GM23338 (cell line): Measurements from ENCODE around the gene BNIP1. TPM values are rescaled to one million over a fixed set of nuclear protein-coding genes. Genes with fewer than 3 reads are reported as not detected.

Experiments
- ATAC-seq: fragments of 200-7000 bp; cut with Tn5 transposase; 3 replicates; pipeline ENCODE4 v1.9.1; 2020
- DNase-seq: peaks from one replicate; pipeline ENCODE4 v3.0.0-alpha.2; 2015; ENCODE audit warnings: low spot score
- H2AFZ ChIP-seq: fragments of 200-600 bp; sonication (generic); 2 replicates; pipeline ENCODE4 v1.8.0; 2016; ENCODE audit warnings: antibody characterized with exemption, mild to moderate bottlenecking, moderate library complexity
- H3F3A ChIP-seq: fragments of 200-600 bp; sonication (generic); replicated peaks from 2 replicates; pipeline ENCODE4 v1.8.0; 2017; ENCODE audit warnings: antibody characterized with exemption, mixed run types, low read depth
- H3K27ac ChIP-seq: fragments of 200-600 bp; sonication (generic); 2 replicates; pipeline ENCODE4 v1.6.1; 2016; ENCODE audit warnings: low read depth
- H3K27me3 ChIP-seq: fragments of 200-600 bp; sonication (generic); 2 replicates; pipeline ENCODE4 v1.8.0; 2016; ENCODE audit warnings: mild to moderate bottlenecking, mixed run types, moderate library complexity; ENCODE audit not compliant: insufficient read depth
- H3K36me3 ChIP-seq: fragments of 200-600 bp; sonication (generic); 2 replicates; pipeline ENCODE4 v1.8.0; 2016; ENCODE audit warnings: mild to moderate bottlenecking; ENCODE audit not compliant: insufficient read depth
- H3K4me1 ChIP-seq: fragments of 200-600 bp; sonication (generic); 2 replicates; pipeline ENCODE4 v1.8.0; 2016; ENCODE audit warnings: mild to moderate bottlenecking, moderate library complexity; ENCODE audit not compliant: insufficient read depth
- H3K4me2 ChIP-seq: fragments of 200-600 bp; sonication (generic); 2 replicates; pipeline ENCODE4 v1.7.1; 2017; ENCODE audit warnings: mixed run types
- H3K4me3 ChIP-seq: fragments of 200-600 bp; sonication (generic); 2 replicates; pipeline ENCODE4 v1.6.1; 2016; ENCODE audit warnings: mixed run types
- H3K79me2 ChIP-seq: fragments of 200-600 bp; sonication (generic); replicated peaks from 2 replicates; pipeline ENCODE4 v1.8.0; 2017; ENCODE audit warnings: mild to moderate bottlenecking; ENCODE audit not compliant: insufficient read depth
- H3K9me2 ChIP-seq: fragments of 200-600 bp; sonication (generic); 2 replicates; pipeline ENCODE4 v1.8.0; 2017; ENCODE audit not compliant: insufficient read depth
- H4K20me1 ChIP-seq: fragments of 200-600 bp; sonication (generic); replicated peaks from 2 replicates; pipeline ENCODE4 v1.8.0; 2017; ENCODE audit warnings: mild to moderate bottlenecking; ENCODE audit not compliant: insufficient read depth
- H3K27ac Mint-ChIP-seq: 2 replicates; pipeline ENCODE4 v1.8.0; 2020; ENCODE audit warnings: inconsistent platforms, mild to moderate bottlenecking, moderate library complexity, mixed read lengths
- H3K27me3 Mint-ChIP-seq: 3 replicates; pipeline ENCODE4 v1.8.0; 2022; ENCODE audit warnings: low read depth, mild to moderate bottlenecking, moderate library complexity, mixed read lengths, inconsistent platforms; ENCODE audit not compliant: insufficient read depth, poor library complexity
- H3K36me3 Mint-ChIP-seq: 3 replicates; pipeline ENCODE4 v1.8.0; 2021; ENCODE audit warnings: low read depth, mild to moderate bottlenecking, inconsistent platforms, moderate library complexity, mixed read lengths
- H3K4me1 Mint-ChIP-seq: 3 replicates; pipeline ENCODE4 v1.8.0; 2020; ENCODE audit warnings: mild to moderate bottlenecking, inconsistent platforms, mixed read lengths
- H3K4me3 Mint-ChIP-seq: 3 replicates; pipeline ENCODE4 v1.8.0; 2021; ENCODE audit warnings: moderate library complexity, mild to moderate bottlenecking, inconsistent platforms, mixed read lengths
- H3K9me3 Mint-ChIP-seq: 3 replicates; pipeline ENCODE4 v1.8.0; 2020; ENCODE audit warnings: moderate library complexity, mild to moderate bottlenecking, inconsistent platforms, mixed read lengths
- CREB1 ChIP-seq: fragments of 250-450 bp; sonication (Bioruptor Pico); IDR thresholded peaks from 2 replicates; pipeline ENCODE4 v1.5.0; 2020; ENCODE audit warnings: low read depth, mild to moderate bottlenecking, moderate library complexity
- ETS1 ChIP-seq: IDR thresholded peaks from 2 replicates; pipeline ENCODE4 v1.6.1; 2016; ENCODE audit warnings: antibody characterized with exemption
- EZH2 ChIP-seq: fragments of 200-600 bp; sonication (generic); IDR thresholded peaks from one replicate; pipeline ENCODE4 v1.8.0; 2017; ENCODE audit warnings: antibody characterized with exemption, mild to moderate bottlenecking, low read depth; ENCODE audit not compliant: unreplicated experiment
- EZH2phosphoT487 ChIP-seq: fragments of 200-600 bp; sonication (generic); IDR thresholded peaks from one replicate; pipeline ENCODE4 v1.8.1; 2018; ENCODE audit warnings: antibody characterized with exemption; ENCODE audit not compliant: unreplicated experiment
- JUNB ChIP-seq: IDR thresholded peaks from one replicate; pipeline ENCODE4 v1.6.1; 2016; ENCODE audit warnings: antibody characterized with exemption; ENCODE audit not compliant: unreplicated experiment
- NANOG ChIP-seq: IDR thresholded peaks from 2 replicates; pipeline ENCODE4 v1.6.1; 2016; ENCODE audit warnings: antibody characterized with exemption, borderline replicate concordance
- POLR2AphosphoS5 ChIP-seq: IDR thresholded peaks from 2 replicates; pipeline ENCODE4 v1.6.1; 2016; ENCODE audit warnings: antibody characterized with exemption, low read depth
- STAT1 ChIP-seq: IDR thresholded peaks from one replicate; pipeline ENCODE4 v1.6.1; 2016; ENCODE audit warnings: antibody characterized with exemption; ENCODE audit not compliant: unreplicated experiment
- ZNF114 ChIP-seq: fragments of 250-450 bp; sonication (Bioruptor Pico); IDR thresholded peaks from 2 replicates; pipeline ENCODE4 v1.5.0; 2020; ENCODE audit warnings: mild to moderate bottlenecking, moderate library complexity
- ZNF331 ChIP-seq: fragments of 250-450 bp; sonication (Bioruptor Pico); IDR thresholded peaks from 2 replicates; pipeline ENCODE4 v1.5.0; 2020; ENCODE audit warnings: low read depth, mild to moderate bottlenecking, moderate library complexity
- ZNF462 ChIP-seq: fragments of 250-450 bp; sonication (Bioruptor Pico); IDR thresholded peaks from 2 replicates; pipeline ENCODE4 v1.5.0; 2020; ENCODE audit warnings: mild to moderate bottlenecking, moderate library complexity
- polyA plus RNA-seq: library from polyadenylated mRNA; unstranded; fragments of >200 nt; fragmentation: Nextera tagmentation; extraction: Ambion mirVana; gene quantifications from 2 replicates; pipeline ENCODE4 v1.2.1, GENCODE V29; 2016
- total RNA-seq: library from RNA; depleted of rRNA; stranded (reverse); fragments of >200 nt; shearing (Covaris generic); gene quantifications from 2 replicates; pipeline ENCODE4 v1.2.3, GENCODE V29; 2014
- TF ChIP-seq, protein P1 (sequence below), 2 experiments: fragments of 200-600 bp in 1 of 2; sonication (generic) in 1 of 2; conservative IDR thresholded peaks; 2 replicates each; pipeline versions ENCODE4 v1.5.1 to v1.6.1; 2016 to 2017; ENCODE audit warnings: antibody characterized with exemption in 2 of 2, low read depth in 2 of 2, mild to moderate bottlenecking in 2 of 2, moderate library complexity in 1 of 2
- TF ChIP-seq, protein P2 (sequence below): IDR thresholded peaks from one replicate; pipeline ENCODE4 v1.6.1; 2018; ENCODE audit warnings: antibody characterized with exemption; ENCODE audit not compliant: unreplicated experiment

BNIP1 gene
- total and polyA plus RNA-seq, 2 experiments from 2014 or later, result 12.1 to 17.0 TPM

DNA sequence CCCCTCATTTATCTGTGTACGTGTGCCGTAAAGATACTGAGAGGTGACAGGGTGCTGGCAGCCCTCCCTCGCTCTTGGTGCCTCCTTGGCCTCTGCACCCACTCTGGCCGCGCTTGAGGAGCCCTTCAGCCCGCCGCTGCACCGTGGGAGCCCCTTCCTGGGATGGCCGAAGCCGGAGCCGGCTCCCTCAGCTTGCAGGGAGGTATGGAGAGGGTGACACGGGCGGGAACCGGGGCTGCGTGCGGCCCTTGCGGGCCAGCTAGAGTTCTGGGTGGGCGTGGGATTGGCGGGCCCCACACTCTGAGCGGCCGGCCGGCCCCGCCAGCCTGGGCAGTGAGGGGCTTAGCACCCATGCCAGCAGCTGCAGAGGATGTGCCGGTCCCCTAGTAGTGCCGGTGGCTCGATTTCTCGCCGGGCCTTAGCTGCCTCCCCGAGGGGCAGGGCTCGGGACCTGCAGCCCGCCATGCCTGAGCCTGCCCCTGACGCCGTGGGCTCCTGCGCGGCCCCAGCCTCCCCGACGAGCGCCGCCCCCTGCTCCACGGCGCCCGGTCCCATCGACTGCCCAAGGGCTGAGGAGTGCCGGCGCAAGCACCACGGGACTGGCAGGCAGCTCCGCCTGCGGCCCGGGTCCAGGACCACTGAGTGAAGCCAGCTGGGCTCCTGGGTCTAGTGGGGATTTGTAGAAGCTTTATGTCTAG, 69.1 kb downstream of the BNIP1 start:
- no peak for TF ChIP-seq EZH2
- TF ChIP-seq JUNB, result no peak
- TF ChIP-seq, protein P1, sequence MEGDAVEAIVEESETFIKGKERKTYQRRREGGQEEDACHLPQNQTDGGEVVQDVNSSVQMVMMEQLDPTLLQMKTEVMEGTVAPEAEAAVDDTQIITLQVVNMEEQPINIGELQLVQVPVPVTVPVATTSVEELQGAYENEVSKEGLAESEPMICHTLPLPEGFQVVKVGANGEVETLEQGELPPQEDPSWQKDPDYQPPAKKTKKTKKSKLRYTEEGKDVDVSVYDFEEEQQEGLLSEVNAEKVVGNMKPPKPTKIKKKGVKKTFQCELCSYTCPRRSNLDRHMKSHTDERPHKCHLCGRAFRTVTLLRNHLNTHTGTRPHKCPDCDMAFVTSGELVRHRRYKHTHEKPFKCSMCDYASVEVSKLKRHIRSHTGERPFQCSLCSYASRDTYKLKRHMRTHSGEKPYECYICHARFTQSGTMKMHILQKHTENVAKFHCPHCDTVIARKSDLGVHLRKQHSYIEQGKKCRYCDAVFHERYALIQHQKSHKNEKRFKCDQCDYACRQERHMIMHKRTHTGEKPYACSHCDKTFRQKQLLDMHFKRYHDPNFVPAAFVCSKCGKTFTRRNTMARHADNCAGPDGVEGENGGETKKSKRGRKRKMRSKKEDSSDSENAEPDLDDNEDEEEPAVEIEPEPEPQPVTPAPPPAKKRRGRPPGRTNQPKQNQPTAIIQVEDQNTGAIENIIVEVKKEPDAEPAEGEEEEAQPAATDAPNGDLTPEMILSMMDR (conservative IDR thresholded peaks at IDR 0.05; ENCODE audit: low read depth in 2 of 2), result no peak
- no peak for TF ChIP-seq ETS1
- no peak for TF ChIP-seq ZNF331 (CRISPR knock-in tag)
- no peak for TF ChIP-seq ZNF114
- no peak for TF ChIP-seq NANOG
- TF ChIP-seq EZH2phosphoT487, result no peak
- TF ChIP-seq, protein P2, sequence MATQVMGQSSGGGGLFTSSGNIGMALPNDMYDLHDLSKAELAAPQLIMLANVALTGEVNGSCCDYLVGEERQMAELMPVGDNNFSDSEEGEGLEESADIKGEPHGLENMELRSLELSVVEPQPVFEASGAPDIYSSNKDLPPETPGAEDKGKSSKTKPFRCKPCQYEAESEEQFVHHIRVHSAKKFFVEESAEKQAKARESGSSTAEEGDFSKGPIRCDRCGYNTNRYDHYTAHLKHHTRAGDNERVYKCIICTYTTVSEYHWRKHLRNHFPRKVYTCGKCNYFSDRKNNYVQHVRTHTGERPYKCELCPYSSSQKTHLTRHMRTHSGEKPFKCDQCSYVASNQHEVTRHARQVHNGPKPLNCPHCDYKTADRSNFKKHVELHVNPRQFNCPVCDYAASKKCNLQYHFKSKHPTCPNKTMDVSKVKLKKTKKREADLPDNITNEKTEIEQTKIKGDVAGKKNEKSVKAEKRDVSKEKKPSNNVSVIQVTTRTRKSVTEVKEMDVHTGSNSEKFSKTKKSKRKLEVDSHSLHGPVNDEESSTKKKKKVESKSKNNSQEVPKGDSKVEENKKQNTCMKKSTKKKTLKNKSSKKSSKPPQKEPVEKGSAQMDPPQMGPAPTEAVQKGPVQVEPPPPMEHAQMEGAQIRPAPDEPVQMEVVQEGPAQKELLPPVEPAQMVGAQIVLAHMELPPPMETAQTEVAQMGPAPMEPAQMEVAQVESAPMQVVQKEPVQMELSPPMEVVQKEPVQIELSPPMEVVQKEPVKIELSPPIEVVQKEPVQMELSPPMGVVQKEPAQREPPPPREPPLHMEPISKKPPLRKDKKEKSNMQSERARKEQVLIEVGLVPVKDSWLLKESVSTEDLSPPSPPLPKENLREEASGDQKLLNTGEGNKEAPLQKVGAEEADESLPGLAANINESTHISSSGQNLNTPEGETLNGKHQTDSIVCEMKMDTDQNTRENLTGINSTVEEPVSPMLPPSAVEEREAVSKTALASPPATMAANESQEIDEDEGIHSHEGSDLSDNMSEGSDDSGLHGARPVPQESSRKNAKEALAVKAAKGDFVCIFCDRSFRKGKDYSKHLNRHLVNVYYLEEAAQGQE, result no peak
- no peak for TF ChIP-seq CREB1
- no peak for TF ChIP-seq ZNF462 (CRISPR knock-in tag)
- TF ChIP-seq POLR2AphosphoS5, result no peak
- TF ChIP-seq STAT1, result no peak
- no peaks in the 10 kb centered on the region for H4K20me1 ChIP-seq
- Mint-ChIP-seq H3K27me3 (peaks cover 13% of the 10 kb centered on the region), H3K4me3 (no peak overlapping the region), H3K27ac (no peak overlapping the region), H3K36me3 (no peaks in the 10 kb centered on the region; the same call in 2 of the 3 replicates), H3K4me1 (peaks cover 5% of the 10 kb centered on the region; the same call in 2 of the 3 replicates), H3K9me3 (peaks cover 16% of the 10 kb centered on the region; the same call in 2 of the 3 replicates)
- H3K27ac ChIP-seq, result no peak overlapping the region
- H3K4me1 ChIP-seq, result no peaks in the 10 kb centered on the region
- ATAC-seq (no peak), DNase-seq (no peak)
- no peaks in the 10 kb centered on the region for H3K36me3 ChIP-seq
- H2AFZ ChIP-seq, result no peak overlapping the region
- no peaks in the 10 kb centered on the region for H3K27me3 ChIP-seq
- H3K9me2 ChIP-seq, result no peaks in the 10 kb centered on the region
- no peaks in the 10 kb centered on the region for H3K79me2 ChIP-seq
- no peak overlapping the region for H3K4me3 ChIP-seq
- no peak overlapping the region for H3K4me2 ChIP-seq
- H3F3A ChIP-seq, result no peaks in the 10 kb centered on the region
